ENCODE results near the gene CCDC102B. TPM values are rescaled to one million over a fixed set of nuclear protein-coding genes. Genes with fewer than 3 reads are reported as not detected.
"Not testable (repeated sequence)": the region's sequence is repeated elsewhere in the genome, so short reads cannot be mapped to it uniquely, and the experiment has no call there.

The CCDC102B gene
- total RNA-seq, 1 donor from 2014 or later, result 0.54 TPM

DNA sequence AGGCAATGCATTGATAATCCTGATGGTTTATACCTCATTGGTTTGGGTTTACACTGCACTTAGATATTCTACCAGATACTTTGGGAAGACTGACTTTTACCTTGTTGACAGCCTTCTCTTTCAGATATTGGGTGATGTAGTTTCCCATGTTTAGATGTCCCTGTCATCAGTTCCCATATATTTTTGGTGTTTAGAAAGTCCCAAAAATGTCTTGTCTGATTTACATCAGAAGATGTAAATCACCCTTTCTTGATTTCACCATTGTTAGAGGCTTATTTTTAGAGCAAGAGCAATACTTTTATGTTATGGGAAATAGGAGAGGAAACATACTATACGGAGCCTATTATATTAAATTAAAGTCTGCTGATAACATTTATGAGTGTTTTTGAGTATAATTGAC lies 14.4 kb upstream of the CCDC102B start:
- H3K4me3 ChIP-seq (ENCODE audit: low read depth, low read length), result no peak overlapping the region
- TF ChIP-seq, protein P1, sequence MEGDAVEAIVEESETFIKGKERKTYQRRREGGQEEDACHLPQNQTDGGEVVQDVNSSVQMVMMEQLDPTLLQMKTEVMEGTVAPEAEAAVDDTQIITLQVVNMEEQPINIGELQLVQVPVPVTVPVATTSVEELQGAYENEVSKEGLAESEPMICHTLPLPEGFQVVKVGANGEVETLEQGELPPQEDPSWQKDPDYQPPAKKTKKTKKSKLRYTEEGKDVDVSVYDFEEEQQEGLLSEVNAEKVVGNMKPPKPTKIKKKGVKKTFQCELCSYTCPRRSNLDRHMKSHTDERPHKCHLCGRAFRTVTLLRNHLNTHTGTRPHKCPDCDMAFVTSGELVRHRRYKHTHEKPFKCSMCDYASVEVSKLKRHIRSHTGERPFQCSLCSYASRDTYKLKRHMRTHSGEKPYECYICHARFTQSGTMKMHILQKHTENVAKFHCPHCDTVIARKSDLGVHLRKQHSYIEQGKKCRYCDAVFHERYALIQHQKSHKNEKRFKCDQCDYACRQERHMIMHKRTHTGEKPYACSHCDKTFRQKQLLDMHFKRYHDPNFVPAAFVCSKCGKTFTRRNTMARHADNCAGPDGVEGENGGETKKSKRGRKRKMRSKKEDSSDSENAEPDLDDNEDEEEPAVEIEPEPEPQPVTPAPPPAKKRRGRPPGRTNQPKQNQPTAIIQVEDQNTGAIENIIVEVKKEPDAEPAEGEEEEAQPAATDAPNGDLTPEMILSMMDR (IDR thresholded peaks at IDR 0.05; ENCODE audit: insufficient read depth, low read length, poor library complexity, severe bottlenecking), result no peak
- DNase-seq (ENCODE audit: low read depth), result no peak

DNA sequence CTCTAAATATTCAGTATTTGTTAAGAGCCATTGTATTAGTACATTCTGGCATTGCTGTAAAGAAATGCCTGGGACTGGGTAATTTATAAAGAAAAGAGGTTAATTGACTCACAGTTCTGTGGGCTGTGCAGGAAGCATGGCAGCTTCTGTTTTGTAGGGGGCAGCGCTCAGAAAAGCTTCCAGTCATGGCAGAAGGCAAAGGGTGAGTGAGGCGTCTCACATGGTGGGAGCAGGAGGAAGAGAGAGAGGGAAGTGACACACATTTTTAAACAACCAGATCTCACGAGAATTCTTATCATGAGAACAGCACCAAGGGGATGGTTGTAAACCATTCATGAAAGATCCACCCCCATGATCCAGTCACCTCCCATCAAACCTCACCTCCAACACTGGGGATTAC lies 13.8 kb upstream of the CCDC102B start:
- Histone ChIP-seq H3K36me3 (ENCODE audit: control insufficient read depth, insufficient read depth, low read length) (no peaks in the 10 kb centered on the region), H3K27me3 (ENCODE audit: control insufficient read depth, insufficient read depth, low read length) (no peaks in the 10 kb centered on the region), H3K4me3 (ENCODE audit: low read depth, low read length) (no peak overlapping the region)
- TF ChIP-seq, protein P1 (IDR thresholded peaks at IDR 0.05; ENCODE audit: insufficient read depth, low read length, poor library complexity, severe bottlenecking), result no peak
- no peak for DNase-seq (ENCODE audit: low read depth)

More for the DNA sequence above, 14.4 kb upstream of the CCDC102B start:
- H3K36me3 ChIP-seq (ENCODE audit: control insufficient read depth, insufficient read depth, low read length), result no peaks in the 10 kb centered on the region
- no peaks in the 10 kb centered on the region for H3K27me3 ChIP-seq (ENCODE audit: control insufficient read depth, insufficient read depth, low read length)

DNA sequence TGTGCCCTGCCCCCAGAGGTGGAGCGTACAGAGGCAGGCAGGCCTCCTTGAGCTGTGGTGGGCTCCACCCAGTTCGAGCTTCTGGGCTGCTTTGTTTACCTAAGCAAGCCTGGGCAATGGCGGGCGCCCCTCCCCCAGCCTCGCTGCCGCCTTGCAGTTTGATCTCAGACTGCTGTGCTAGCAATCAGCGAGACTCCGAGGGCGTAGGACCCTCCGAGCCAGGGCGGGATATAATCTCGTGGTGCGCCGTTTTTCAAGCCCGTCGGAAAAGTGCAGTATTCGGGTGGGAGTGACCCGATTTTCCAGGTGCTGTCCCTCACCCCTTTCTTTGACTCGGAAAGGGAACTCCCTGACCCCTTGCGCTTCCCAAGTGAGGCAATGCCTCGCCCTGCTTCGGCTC lies 7.6 kb upstream of the CCDC102B start:
- not testable (repeated sequence) for H3K36me3 ChIP-seq (ENCODE audit: control insufficient read depth, insufficient read depth, low read length); DNase-seq (ENCODE audit: low read depth); H3K4me3 ChIP-seq (ENCODE audit: low read depth, low read length); H3K27me3 ChIP-seq (ENCODE audit: control insufficient read depth, insufficient read depth, low read length)

DNA sequence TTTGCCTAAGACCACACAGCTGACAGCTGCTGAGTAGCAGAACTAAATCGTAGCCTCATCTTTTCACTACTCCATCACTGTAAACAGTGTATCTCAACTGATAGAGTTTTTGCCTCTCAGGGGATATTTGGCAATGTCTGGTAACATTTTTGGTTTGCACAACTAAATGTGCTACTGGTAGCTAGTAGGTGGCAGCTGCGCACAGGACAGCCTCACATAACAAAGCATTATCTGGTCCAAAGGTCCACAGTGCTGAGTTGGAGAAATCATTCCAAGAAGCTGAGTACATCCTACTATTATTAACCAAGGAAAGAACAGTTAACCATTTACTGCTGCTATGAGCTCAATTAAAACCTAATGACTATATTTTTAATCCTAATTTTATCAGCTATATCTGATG lies 6.1 kb upstream of the CCDC102B start:
- Histone ChIP-seq H3K4me3 (ENCODE audit: low read depth, low read length) (no peak overlapping the region), H3K36me3 (ENCODE audit: control insufficient read depth, insufficient read depth, low read length) (no peaks in the 10 kb centered on the region), H3K27me3 (ENCODE audit: control insufficient read depth, insufficient read depth, low read length) (no peaks in the 10 kb centered on the region)
- DNase-seq (ENCODE audit: low read depth), result no peak
- TF ChIP-seq, protein P1 (IDR thresholded peaks at IDR 0.05; ENCODE audit: insufficient read depth, low read length, poor library complexity, severe bottlenecking), result no peak

DNA sequence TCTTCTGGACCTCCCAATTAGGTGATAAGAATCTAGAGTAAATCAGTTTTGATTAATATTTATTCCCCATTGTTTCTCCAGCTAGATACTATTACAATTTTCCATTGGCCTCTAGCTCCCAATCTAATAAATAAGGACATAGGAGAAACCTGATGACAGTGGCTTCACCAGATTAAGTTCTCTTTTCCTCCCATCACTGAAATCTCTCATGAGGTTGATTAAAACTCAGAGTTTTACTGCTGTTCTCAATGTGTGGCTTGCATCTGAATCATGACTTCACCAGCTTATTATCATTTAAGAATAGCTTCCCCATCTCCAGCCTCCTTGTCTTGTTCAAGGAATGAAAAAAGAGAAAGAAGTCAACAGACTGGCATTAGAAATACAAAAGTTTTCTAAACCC lies 3.9 kb upstream of the CCDC102B start:
- Histone ChIP-seq H3K27me3 (ENCODE audit: control insufficient read depth, insufficient read depth, low read length) (no peaks in the 10 kb centered on the region), H3K4me3 (ENCODE audit: low read depth, low read length) (no peak overlapping the region), H3K36me3 (ENCODE audit: control insufficient read depth, insufficient read depth, low read length) (no peaks in the 10 kb centered on the region)
- no peak for DNase-seq (ENCODE audit: low read depth)
- TF ChIP-seq, protein P1 (IDR thresholded peaks at IDR 0.05; ENCODE audit: insufficient read depth, low read length, poor library complexity, severe bottlenecking), result no peak

DNA sequence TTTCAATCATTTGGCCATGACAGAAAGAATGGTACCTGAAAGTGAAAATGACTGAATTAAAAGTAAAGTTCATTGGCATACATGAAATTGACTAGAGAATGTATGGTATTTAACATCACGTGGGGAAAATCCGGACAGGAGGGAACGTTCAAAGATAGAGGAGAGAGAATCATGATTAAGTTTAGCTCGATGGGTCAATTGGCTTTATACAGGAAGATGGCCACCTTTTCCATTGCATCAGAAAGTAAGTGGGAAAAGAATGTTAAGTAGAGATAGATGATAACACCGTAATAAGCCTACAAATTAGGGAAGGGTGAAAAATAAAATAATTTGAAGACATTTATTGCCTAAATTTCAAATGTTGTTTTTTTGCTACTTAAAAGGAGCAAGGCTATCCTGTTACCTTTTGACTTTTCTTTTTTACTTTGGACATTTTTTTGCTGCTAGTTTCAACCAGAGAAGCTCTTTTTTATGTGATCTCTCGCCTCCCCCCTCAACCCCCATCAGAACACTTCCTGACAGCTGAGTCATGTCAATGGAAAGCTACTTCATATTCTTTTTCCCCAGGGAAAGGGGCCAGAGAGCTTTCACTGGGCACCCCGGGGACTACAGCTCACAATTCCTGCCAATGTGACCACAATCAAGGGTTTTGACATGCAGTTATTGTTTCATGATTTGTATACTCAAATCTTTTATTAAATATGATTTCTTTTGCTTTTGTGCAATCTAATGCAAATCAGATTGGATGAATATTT lies 767 bp upstream of the CCDC102B start:
- TF ChIP-seq, protein P1 (IDR thresholded peaks at IDR 0.05; ENCODE audit: insufficient read depth, low read length, poor library complexity, severe bottlenecking), result no peak
- H3K4me3 ChIP-seq (ENCODE audit: low read depth, low read length), result no peak overlapping the region
- H3K36me3 ChIP-seq (ENCODE audit: control insufficient read depth, insufficient read depth, low read length), result no peaks in the 10 kb centered on the region
- H3K27me3 ChIP-seq (ENCODE audit: control insufficient read depth, insufficient read depth, low read length), result no peaks in the 10 kb centered on the region
- DNase-seq (ENCODE audit: low read depth), result peak; percentile 26
